DND-41 (cell line): ENCODE results near the gene SECTM1.

ENCODE experiments used
- ATAC-seq: fragments of 200-7000 bp; cut with Tn5 transposase; 3 replicates; pipeline ENCODE4 v1.9.1; 2021; ENCODE audit warnings: low read depth; ENCODE audit not compliant: insufficient read depth
- DNase-seq: peaks from one replicate; pipeline ENCODE4 v3.0.0-alpha.2; 2020
- H2AFZ ChIP-seq: 2 replicates; pipeline ENCODE4 v1.6.0; 2012; ENCODE audit warnings: low read depth, low read length
- H3K27ac ChIP-seq: 2 replicates; pipeline ENCODE4 v1.5.1; 2012; ENCODE audit warnings: low read length, inconsistent platforms
- H3K27me3 ChIP-seq: fragments of 200-600 bp; sonication (generic); 2 replicates; pipeline ENCODE4 v1.6.0; 2012; ENCODE audit warnings: low read length, mild to moderate bottlenecking, inconsistent platforms; ENCODE audit not compliant: insufficient read depth, poor library complexity
- H3K36me3 ChIP-seq: 2 replicates; pipeline ENCODE4 v1.5.1; 2012; ENCODE audit warnings: low read length, inconsistent platforms; ENCODE audit not compliant: insufficient read depth
- H3K4me1 ChIP-seq: 2 replicates; pipeline ENCODE4 v1.5.1; 2012; ENCODE audit warnings: mild to moderate bottlenecking, low read length; ENCODE audit not compliant: insufficient read depth
- H3K4me2 ChIP-seq: 2 replicates; pipeline ENCODE4 v1.6.0; 2012; ENCODE audit warnings: mild to moderate bottlenecking, moderate library complexity, low read length, inconsistent platforms; ENCODE audit not compliant: insufficient read depth
- H3K4me3 ChIP-seq, 2 experiments: fragments of 200-600 bp in 1 of 2; shearing (Covaris generic) in 1 of 2; 2 replicates each; pipeline ENCODE4 v1.5.1; 2012 to 2016; ENCODE audit warnings: inconsistent platforms in 2 of 2, low read length in 2 of 2, mild to moderate bottlenecking in 2 of 2, low read depth in 1 of 2, moderate library complexity in 1 of 2
- H3K79me2 ChIP-seq: 2 replicates; pipeline ENCODE4 v1.6.0; 2012; ENCODE audit warnings: low read length, inconsistent platforms; ENCODE audit not compliant: insufficient read depth
- H3K9ac ChIP-seq: 2 replicates; pipeline ENCODE4 v1.6.0; 2012; ENCODE audit warnings: low read depth, mild to moderate bottlenecking, inconsistent platforms, low read length, moderate library complexity
- H3K9me3 ChIP-seq: 2 replicates; pipeline ENCODE4 v1.5.1; 2012; ENCODE audit warnings: low read length, moderate library complexity, mild to moderate bottlenecking, inconsistent platforms; ENCODE audit not compliant: insufficient read depth, severe bottlenecking
- H4K20me1 ChIP-seq: 2 replicates; pipeline ENCODE4 v1.6.0; 2012; ENCODE audit warnings: low read length; ENCODE audit not compliant: insufficient read depth
- CTCF ChIP-seq: IDR thresholded peaks from 2 replicates; pipeline ENCODE4 v1.5.1; 2012; ENCODE audit warnings: borderline replicate concordance, low read length, moderate library complexity, mild to moderate bottlenecking; ENCODE audit not compliant: poor library complexity, severe bottlenecking; ENCODE audit errors: extremely low read depth
- EZH2 ChIP-seq: IDR thresholded peaks from 3 replicates; pipeline ENCODE4 v1.6.1; 2012; ENCODE audit warnings: borderline replicate concordance, low read depth, mild to moderate bottlenecking, moderate library complexity, low read length, inconsistent platforms; ENCODE audit not compliant: severe bottlenecking

Gene SECTM1

GRCh38 chr17:82297280-82297713 is 36.3 kb downstream of the SECTM1 start:
- Histone ChIP-seq H3K4me3 (peak overlapping the region; percentile 13 to 62; a peak in 3 of 4 replicates), H3K27ac (peak overlapping the region; percentile 99), H3K79me2 (peaks cover 10% of the 10 kb centered on the region), H3K4me2 (peak overlapping the region; percentile 88), H2AFZ (peak overlapping the region; percentile 66), H3K4me1 (peaks cover 83% of the 10 kb centered on the region), H4K20me1 (no peaks in the 10 kb centered on the region), H3K27me3 (no peaks in the 10 kb centered on the region), H3K9me3 (no peaks in the 10 kb centered on the region), H3K36me3 (no peaks in the 10 kb centered on the region), H3K9ac (peak overlapping the region; percentile 76)
- ATAC-seq: no peak
- DNase-seq: peak; percentile 69
- TF ChIP-seq CTCF (no peak), EZH2 (no peak)

- no peak for TF ChIP-seq EZH2
- no peak for TF ChIP-seq CTCF
- peak overlapping the region in 1 of 2 experiments; percentile 62; a peak in 2 of 4 replicates for H3K4me3 ChIP-seq
- ATAC-seq: no peak
- no peaks in the 10 kb centered on the region for H3K9me3 ChIP-seq
- H2AFZ ChIP-seq: peak overlapping the region; percentile 66
- peak overlapping the region; percentile 88 for H3K4me2 ChIP-seq
- H3K79me2 ChIP-seq: peaks cover 16% of the 10 kb centered on the region
- peak; percentile 72 for DNase-seq
- H3K27ac ChIP-seq: peak overlapping the region; percentile 99
- no peaks in the 10 kb centered on the region for H3K36me3 ChIP-seq
- peak overlapping the region; percentile 76 for H3K9ac ChIP-seq
- H3K27me3 ChIP-seq: no peaks in the 10 kb centered on the region
- no peaks in the 10 kb centered on the region for H4K20me1 ChIP-seq
- H3K4me1 ChIP-seq: peaks cover 83% of the 10 kb centered on the region
These were observed 36.9 kb downstream of the SECTM1 start for GRCh38 chr17:82296511-82297279.

- no peak for TF ChIP-seq EZH2
- TF ChIP-seq CTCF: no peak
- Histone ChIP-seq H3K9ac (no peak overlapping the region), H3K27ac (no peak overlapping the region; the same call in 1 of the 2 replicates), H3K36me3 (no peaks in the 10 kb centered on the region), H3K9me3 (no peaks in the 10 kb centered on the region), H4K20me1 (no peaks in the 10 kb centered on the region), H3K4me3 (no peak overlapping the region), H3K4me2 (no peak overlapping the region), H3K27me3 (no peaks in the 10 kb centered on the region), H3K79me2 (peaks cover 18% of the 10 kb centered on the region), H2AFZ (no peak overlapping the region), H3K4me1 (peaks cover 75% of the 10 kb centered on the region)
- DNase-seq (no peak), ATAC-seq (no peak)
These were observed 38.1 kb downstream of the SECTM1 start for GRCh38 chr17:82295472-82295814.
